OCI-LY7 (cell line): ENCODE data around the gene MISP3. TPM values are rescaled to one million over a fixed set of nuclear protein-coding genes. Genes with fewer than 3 reads are reported as not detected.
"Not testable (repeated sequence)": the region's sequence is repeated elsewhere in the genome, so short reads cannot be mapped to it uniquely, and the experiment has no call there.

Experiments used
- BruUV-seq: library from RNA; stranded (reverse); fragments of 400-500 nt; replicated peaks from 2 replicates; lab custom pipeline; 2021; lab: Mats Ljungman, UMichigan
- CTCF ChIA-PET: fragments of 300-600 bp; sonication (Branson Sonifier 250); formaldehyde crosslinking; loops from one replicate; lab custom pipeline; 2022; ENCODE audit warnings: antibody characterized with exemption; ENCODE audit not compliant: unreplicated experiment; lab: Charles Lee
- POLR2A ChIA-PET: fragments of 300-600 bp; sonication (Branson Sonifier 250); formaldehyde crosslinking; loops from one replicate; lab custom pipeline; 2022; ENCODE audit warnings: antibody characterized with exemption; lab: Charles Lee
- DNase-seq: peaks from one replicate; pipeline ENCODE4 v3.0.0-alpha.2; 2015; ENCODE audit warnings: low spot score
- H2AFZ ChIP-seq: fragments of 200-600 bp; sonication (generic), shearing (Covaris generic); 2 replicates; pipeline ENCODE4 v1.6.1; 2014; ENCODE audit warnings: mild to moderate bottlenecking, antibody characterized with exemption, low read length, moderate library complexity
- H3K27ac ChIP-seq: fragments of 200-600 bp; sonication (generic); 2 replicates; pipeline ENCODE4 v1.5.1; 2014; ENCODE audit warnings: mixed run types, low read depth, mild to moderate bottlenecking, moderate library complexity, low read length, inconsistent platforms; ENCODE audit not compliant: poor library complexity, severe bottlenecking
- H3K36me3 ChIP-seq: fragments of 200-600 bp; sonication (generic); 2 replicates; pipeline ENCODE4 v1.6.1; 2014; ENCODE audit warnings: mild to moderate bottlenecking, antibody characterized with exemption, low read length, moderate library complexity, mixed read lengths; ENCODE audit not compliant: insufficient read depth
- H3K4me1 ChIP-seq: fragments of 200-600 bp; sonication (generic); 2 replicates; pipeline ENCODE4 v1.5.1; 2014; ENCODE audit warnings: mild to moderate bottlenecking, low read length; ENCODE audit not compliant: insufficient read depth, poor library complexity, severe bottlenecking
- H3K4me2 ChIP-seq: fragments of 200-600 bp; sonication (generic); 2 replicates; pipeline ENCODE4 v1.6.1; 2014; ENCODE audit warnings: mild to moderate bottlenecking, low read length
- H3K4me3 ChIP-seq: fragments of 200-600 bp; sonication (generic); 2 replicates; pipeline ENCODE4 v1.5.1; 2014; ENCODE audit warnings: mild to moderate bottlenecking, low read depth, low read length; ENCODE audit not compliant: poor library complexity, severe bottlenecking
- H3K79me2 ChIP-seq: fragments of 200-600 bp; sonication (generic); 2 replicates; pipeline ENCODE4 v1.6.1; 2016; ENCODE audit warnings: low read depth, mild to moderate bottlenecking, low read length, moderate library complexity, mixed read lengths; ENCODE audit not compliant: insufficient read depth
- H3K9me2 ChIP-seq: fragments of 200-600 bp; sonication (generic); 2 replicates; pipeline ENCODE4 v1.6.1; 2016; ENCODE audit warnings: mild to moderate bottlenecking, low read length, mixed read lengths; ENCODE audit not compliant: insufficient read depth
- H3K9me3 ChIP-seq: fragments of 200-600 bp; sonication (generic); 2 replicates; pipeline ENCODE4 v1.6.1; 2014; ENCODE audit warnings: mild to moderate bottlenecking, mixed run types, low read length, mixed read lengths
- H4K20me1 ChIP-seq: fragments of 200-600 bp; sonication (generic); 2 replicates; pipeline ENCODE4 v1.6.1; 2014; ENCODE audit warnings: mild to moderate bottlenecking, antibody characterized with exemption, low read length, moderate library complexity, mixed read lengths; ENCODE audit not compliant: insufficient read depth
- EZH2phosphoT487 ChIP-seq: fragments of 200-600 bp; sonication (generic); IDR thresholded peaks from 2 replicates; pipeline ENCODE4 v1.6.1; 2018; ENCODE audit warnings: low read depth, borderline replicate concordance, mild to moderate bottlenecking, mixed run types, antibody characterized with exemption, low read length, moderate library complexity, mixed read lengths
- intact Hi-C: fragments of 100-400 bp; cut with micrococcal nuclease; formaldehyde crosslinking; loops from one replicate; pipeline ENCODE4 v1.10.0; 2022; ENCODE audit not compliant: unreplicated experiment
- total RNA-seq, 2 experiments: library from RNA; depleted of rRNA in 1 of 2; stranded (reverse); fragments of >200 nt in 1 of 2; shearing (Covaris generic) in 1 of 2; gene quantifications; 2 replicates each; pipeline ENCODE4 v1.2.3, GENCODE V29; 2014 to 2022
- TF ChIP-seq, protein P1 (sequence below): fragments of 200-600 bp; sonication (generic); conservative IDR thresholded peaks from 2 replicates; pipeline ENCODE4 v1.5.1; 2014; ENCODE audit warnings: mild to moderate bottlenecking, antibody characterized with exemption, low read length, moderate library complexity, mixed read lengths

Gene MISP3
- total RNA-seq, 2 experiments from 2014 or later, result 3.3 to 3.9 TPM

DNA sequence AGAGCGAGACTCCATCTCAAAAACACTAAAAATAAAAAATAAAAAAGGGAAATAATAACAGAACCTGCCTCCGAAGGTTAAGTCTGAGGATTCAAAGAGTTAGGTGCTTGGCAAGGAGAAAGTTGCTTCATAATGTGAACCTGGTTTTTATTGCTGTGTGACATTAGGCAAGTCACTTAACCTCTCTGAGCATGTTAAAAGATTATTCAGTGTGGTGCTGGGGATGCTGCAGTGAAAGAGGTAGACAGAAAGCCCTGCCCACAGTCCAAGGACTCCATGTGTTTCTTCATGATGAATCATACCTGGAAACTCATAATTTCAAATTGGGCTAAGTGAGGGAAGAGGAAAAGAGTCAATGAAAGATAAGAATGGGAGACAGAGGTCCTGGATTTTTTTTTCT is 38.6 kb upstream of the MISP3 start:
- H3K4me2 ChIP-seq, result no peak overlapping the region
- no peak overlapping the region for H3K27ac ChIP-seq
- no peaks in the 10 kb centered on the region for H3K9me2 ChIP-seq
- no peak for TF ChIP-seq EZH2phosphoT487
- TF ChIP-seq, protein P1, sequence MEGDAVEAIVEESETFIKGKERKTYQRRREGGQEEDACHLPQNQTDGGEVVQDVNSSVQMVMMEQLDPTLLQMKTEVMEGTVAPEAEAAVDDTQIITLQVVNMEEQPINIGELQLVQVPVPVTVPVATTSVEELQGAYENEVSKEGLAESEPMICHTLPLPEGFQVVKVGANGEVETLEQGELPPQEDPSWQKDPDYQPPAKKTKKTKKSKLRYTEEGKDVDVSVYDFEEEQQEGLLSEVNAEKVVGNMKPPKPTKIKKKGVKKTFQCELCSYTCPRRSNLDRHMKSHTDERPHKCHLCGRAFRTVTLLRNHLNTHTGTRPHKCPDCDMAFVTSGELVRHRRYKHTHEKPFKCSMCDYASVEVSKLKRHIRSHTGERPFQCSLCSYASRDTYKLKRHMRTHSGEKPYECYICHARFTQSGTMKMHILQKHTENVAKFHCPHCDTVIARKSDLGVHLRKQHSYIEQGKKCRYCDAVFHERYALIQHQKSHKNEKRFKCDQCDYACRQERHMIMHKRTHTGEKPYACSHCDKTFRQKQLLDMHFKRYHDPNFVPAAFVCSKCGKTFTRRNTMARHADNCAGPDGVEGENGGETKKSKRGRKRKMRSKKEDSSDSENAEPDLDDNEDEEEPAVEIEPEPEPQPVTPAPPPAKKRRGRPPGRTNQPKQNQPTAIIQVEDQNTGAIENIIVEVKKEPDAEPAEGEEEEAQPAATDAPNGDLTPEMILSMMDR, result no peak
- no peaks in the 10 kb centered on the region for H3K9me3 ChIP-seq
- peaks cover 7% of the 10 kb centered on the region for H3K4me1 ChIP-seq
- DNase-seq, result no peak
- H3K4me3 ChIP-seq, result no peak overlapping the region
- ChIA-PET CTCF (no interaction called here), POLR2A (no interaction called here)
- intact Hi-C loops, result loop anchor here (5.0 kb wide), 2 partner anchors 82 to 132 kb away; partner anchors contain the start of gene DCAF15
- no peaks in the 10 kb centered on the region for H3K36me3 ChIP-seq
- no peaks in the 10 kb centered on the region for H3K79me2 ChIP-seq
- H4K20me1 ChIP-seq, result no peaks in the 10 kb centered on the region
- H2AFZ ChIP-seq, result no peak overlapping the region
- BruUV-seq, result no TSS peak

DNA sequence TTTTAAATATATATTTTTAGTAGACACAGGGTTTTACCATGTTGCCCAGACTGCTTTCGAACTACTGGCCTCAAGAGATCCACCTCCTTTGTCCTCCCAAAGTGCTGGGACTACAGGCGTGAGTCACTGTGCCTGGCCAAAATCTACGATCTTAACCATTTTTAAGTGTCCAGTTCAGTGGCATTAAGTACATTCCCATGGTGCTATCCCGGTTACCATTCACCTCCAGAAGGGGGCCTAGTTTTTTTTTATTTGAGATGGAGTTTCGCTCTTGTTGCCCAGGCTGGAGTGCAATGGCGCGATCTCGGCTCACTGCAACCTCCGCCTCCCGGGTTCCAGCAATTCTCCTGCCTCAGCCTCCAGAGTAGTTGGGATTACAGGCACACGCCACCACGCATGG is 37.4 kb upstream of the MISP3 start:
- H3K9me2 ChIP-seq, H3K79me2 ChIP-seq, DNase-seq, H3K4me1 ChIP-seq, H3K27ac ChIP-seq, BruUV-seq, POLR2A ChIA-PET, CTCF ChIA-PET, H3K4me2 ChIP-seq, intact Hi-C loops, H3K36me3 ChIP-seq, H3K4me3 ChIP-seq, H2AFZ ChIP-seq, H3K9me3 ChIP-seq, H4K20me1 ChIP-seq: not testable (repeated sequence)
- TF ChIP-seq, protein P1, result 0 out of 2 replicates have a peak, but pooled peaks have one; percentile 31

DNA sequence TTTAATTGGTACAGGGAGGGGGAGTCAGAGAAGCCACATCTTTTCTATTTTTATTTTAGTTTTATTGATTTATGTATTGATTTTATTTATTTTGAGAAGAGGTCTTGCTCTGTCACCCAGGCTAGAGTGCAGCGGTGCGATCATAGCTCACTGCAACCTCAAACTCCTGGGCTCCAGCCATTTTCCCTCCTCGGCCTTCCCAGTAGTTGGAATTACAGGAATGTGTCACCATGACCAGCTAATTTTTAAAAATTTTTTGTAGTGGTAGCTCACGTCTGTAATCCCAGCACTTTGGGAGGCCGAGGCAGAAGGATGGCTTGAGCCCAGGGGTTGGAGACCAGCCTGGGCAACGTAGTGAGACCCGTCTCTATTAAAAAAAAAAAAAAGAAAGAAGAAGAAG is 36.9 kb upstream of the MISP3 start:
- no peaks in the 10 kb centered on the region for H3K9me2 ChIP-seq
- TF ChIP-seq, protein P1, result no peak
- TF ChIP-seq EZH2phosphoT487, result no peak
- no peaks in the 10 kb centered on the region for H3K79me2 ChIP-seq
- no peak overlapping the region for H3K4me3 ChIP-seq
- no peak overlapping the region for H3K27ac ChIP-seq
- H3K4me2 ChIP-seq, result no peak overlapping the region
- intact Hi-C loops, result no loop called here
- no TSS peak for BruUV-seq
- no peaks in the 10 kb centered on the region for H3K36me3 ChIP-seq
- H2AFZ ChIP-seq, result no peak overlapping the region
- CTCF ChIA-PET, result interaction anchor here (0.6 kb wide), 1 partner anchor 13 kb away, joined by 3 read pairs; no protein-coding TSS in a partner anchor
- POLR2A ChIA-PET, result no interaction called here
- H4K20me1 ChIP-seq, result no peaks in the 10 kb centered on the region
- no peaks in the 10 kb centered on the region for H3K9me3 ChIP-seq
- peaks cover 4% of the 10 kb centered on the region for H3K4me1 ChIP-seq
- no peak for DNase-seq
